Measurements from ENCODE around the gene ZSCAN10.
A peak's percentile ranks its signal among the peaks of the same experiment; 100 is the strongest.

The ZSCAN10 gene

DNA sequence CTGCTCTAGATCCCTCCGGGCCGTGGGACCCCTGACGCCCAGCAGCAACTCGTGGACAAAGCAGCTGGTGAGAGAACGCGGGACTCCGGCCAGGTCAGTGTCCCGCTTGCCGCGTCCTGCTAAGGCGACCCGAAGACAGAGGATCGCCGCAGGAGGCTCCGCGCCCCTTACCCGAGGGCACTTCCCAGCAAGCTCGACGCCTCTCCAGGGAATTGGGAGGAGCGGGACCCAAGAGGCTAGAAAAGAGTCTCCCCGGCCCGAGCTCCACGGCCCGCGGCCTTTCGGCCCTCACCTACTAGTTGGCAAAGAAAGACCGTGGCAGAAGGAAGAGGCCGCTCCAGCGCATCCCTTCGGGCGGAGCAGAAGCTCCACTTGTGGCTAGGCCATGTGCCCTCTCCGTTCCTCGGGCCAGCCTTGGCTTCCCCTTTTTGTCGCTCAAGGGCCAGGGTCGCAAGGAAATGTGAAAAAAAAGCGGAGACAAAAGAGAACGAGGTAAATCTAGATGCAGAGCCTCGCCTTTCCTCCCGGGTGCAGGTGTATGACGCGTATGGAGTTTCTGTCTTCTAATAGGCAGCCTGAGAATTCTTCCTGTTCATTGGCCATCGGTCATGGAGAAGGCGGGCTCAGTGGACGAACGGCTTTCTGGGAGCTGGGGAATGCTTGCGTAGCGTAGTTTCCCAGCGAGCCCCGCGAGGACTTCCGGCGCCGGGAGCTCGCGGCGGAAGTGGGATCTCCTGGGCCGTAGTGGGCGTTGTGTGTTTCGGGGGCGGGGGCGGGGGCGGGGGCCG is 35.4 kb upstream of the ZSCAN10 start, which contains the start of gene ZNF213:
TSS of gene ZNF213 (plus strand) at position 692 of the 788 bp plus-strand sequence. CDS start 2,252 bp downstream, outside the sequence.
- peak; percentile 87 for DNase-seq (ENCODE audit: low read depth)

GRCh38 chr16:3133844-3134243 is 34.8 kb upstream of the ZSCAN10 start:
- no peak for DNase-seq (ENCODE audit: low read depth)

DNA sequence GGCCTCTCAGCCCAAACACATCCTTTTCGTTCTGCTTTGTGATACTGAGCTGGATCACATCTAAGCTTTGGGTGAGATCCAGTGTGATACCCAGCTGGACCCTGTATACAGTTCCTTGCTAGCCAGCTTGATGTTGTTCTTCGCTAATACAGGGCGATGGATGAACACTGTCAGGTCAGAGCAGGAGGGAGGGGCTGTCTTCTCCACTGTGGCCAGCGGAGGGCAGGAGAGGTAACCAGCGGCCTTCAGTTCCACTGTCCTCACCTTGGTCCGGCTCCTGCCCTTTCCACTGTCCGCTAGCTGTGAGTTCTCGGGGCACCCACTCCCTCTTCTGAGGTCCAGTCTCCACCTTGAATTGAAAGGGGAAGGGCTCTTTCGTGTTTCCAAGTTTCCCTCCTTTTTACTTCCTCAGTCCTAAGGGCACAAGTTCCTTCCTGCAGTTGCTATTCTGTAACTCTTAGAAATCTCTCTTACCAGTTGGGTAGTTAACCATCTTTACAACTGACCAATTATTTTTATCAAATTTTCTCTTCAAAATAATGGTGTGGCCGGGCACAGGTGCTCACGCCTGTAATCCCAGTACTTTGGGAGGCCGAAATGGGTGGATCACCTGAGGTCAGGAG is 32.8 kb upstream of the ZSCAN10 start:
- peak; percentile 45 for DNase-seq (ENCODE audit: low read depth)

DNA sequence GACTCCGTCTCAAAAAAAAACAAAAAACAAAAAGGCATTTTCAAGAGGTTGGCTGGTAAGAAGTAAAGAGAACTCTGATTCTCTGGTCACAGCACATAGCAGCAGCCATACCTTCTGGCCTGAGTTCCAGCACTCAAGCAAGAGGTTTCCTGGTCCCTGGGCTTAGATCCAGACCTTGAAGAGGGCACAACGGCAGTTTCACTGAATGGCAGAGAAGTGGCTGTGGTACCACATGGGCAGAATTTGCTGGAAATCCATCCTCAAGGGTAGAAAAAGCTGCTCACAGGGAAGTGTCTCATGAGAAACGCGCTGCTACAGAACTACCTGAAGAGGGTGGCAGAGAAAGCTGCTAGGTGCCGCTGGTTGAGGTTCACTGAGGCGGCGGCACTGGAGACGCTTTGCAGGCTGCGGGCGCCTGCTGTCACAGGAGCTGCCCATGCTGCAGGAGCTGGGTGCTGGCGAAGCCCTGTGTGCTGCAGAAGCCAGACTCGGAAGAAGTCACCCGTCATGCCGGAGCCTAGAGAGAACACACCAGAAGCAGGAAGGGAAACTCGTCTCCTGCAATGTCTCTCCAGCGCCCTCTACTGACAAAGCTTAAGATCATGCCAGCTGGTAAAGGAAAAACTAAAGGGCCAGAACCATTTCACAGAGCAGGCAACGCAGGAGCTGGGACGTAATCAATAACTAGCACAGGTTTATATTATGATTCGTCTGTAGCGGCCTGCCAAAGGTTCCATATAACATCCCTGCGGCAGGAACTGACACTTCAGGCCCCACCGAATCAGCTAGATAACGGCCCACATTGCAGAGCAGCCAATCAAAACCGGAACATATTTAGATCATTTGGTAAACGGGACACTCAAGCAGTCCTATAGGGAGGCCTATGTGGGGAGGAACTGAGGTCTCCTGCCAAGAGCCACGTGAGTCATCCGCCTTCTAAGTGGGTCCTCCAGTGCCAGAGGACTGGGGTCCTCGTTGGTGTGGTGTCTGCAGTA is 30.3 kb upstream of the ZSCAN10 start:
- DNase-seq (ENCODE audit: low read depth) = peak; percentile 57

- no peak for DNase-seq (ENCODE audit: low read depth)
Measured at GRCh38 chr16:3127745-3128144, 28.7 kb upstream of the ZSCAN10 start.

GRCh38 chr16:3123986-3124886 is 25.1 kb upstream of the ZSCAN10 start:
- DNase-seq (ENCODE audit: low read depth) = peak; percentile 96

- DNase-seq (ENCODE audit: low read depth) = no peak
Measured at GRCh38 chr16:3122926-3123570, 24.0 kb upstream of the ZSCAN10 start.

GRCh38 chr16:3121851-3122467 is 22.9 kb upstream of the ZSCAN10 start:
- no peak for DNase-seq (ENCODE audit: low read depth)

GRCh38 chr16:3120435-3120834 is 21.3 kb upstream of the ZSCAN10 start:
- DNase-seq (ENCODE audit: low read depth) = no peak

GRCh38 chr16:3119701-3120408 is 20.8 kb upstream of the ZSCAN10 start:
- DNase-seq (ENCODE audit: low read depth) = no peak

DNA sequence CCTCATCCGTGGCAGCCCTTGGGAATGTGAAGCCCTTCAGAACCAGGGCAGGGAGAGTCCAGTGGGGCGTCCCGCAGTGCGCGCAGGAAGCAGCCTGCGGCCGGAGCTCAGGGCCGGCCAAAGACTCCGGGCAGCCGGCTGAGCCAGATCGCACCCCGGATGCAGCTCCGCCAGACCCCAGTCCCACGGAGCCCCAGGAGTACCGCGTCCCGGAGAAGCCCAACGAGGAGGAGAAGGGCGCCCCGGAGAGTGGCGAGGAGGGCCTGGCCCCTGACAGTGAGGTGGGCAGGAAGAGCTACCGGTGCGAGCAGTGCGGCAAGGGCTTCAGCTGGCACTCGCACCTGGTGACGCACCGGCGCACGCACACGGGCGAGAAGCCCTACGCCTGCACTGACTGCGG is 20.2 kb upstream of the ZSCAN10 start:
- no peak for DNase-seq (ENCODE audit: low read depth)

DNA sequence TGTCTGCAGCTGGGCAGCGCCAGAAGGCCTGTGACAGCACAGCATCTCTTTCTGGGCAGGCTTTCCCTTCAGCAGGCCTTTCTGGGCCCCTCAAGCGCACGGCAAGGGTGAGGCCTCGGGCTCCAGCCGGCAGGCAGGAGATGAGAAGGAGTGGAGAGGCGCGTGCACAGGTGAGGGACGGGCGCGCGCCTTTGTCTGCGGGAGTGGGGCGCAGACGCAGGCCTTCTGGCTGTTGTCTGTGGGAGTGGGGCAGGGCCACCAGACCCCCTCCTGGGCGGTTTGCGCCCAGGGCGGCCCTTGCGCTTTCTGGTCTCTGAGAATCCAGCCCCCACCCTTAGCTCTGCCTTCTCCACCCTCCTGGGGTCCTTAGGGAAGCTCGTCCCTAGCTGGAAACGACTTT is 19.8 kb upstream of the ZSCAN10 start:
- DNase-seq (ENCODE audit: low read depth) = no peak

DNA sequence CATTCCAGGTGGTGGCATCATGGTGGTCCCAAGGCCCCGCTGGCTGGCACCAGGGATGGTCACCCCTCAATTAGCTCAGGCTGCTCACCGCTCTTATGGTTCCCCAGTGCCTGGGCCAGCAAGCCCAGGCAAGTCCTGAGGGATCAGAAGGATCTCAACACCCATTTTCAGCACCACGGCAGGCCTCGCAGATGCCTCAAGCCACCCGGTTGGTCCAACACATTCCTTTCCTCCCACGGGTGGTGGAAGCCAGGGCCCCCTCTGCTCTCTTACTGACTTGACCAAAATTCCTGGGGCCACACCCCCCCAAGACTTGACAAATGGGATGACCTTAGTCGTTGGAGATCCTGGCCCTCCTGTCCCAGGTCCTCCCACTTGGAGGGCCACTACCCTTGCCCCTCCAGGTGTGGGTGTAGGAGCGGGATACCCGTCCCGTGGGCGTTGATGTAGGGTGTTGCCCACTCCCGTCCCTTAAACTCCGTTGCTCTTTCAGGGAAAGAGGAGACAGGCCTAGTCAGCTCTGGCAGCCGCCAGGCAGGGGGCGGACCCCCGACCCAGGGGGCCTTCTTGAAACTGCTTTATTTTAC is 19.2 kb upstream of the ZSCAN10 start:
- DNase-seq (ENCODE audit: low read depth) = no peak

- DNase-seq (ENCODE audit: low read depth) = no peak
Measured at GRCh38 chr16:3115561-3115960, 16.5 kb upstream of the ZSCAN10 start.

- DNase-seq (ENCODE audit: low read depth) = no peak
Measured at GRCh38 chr16:3115003-3115402, 15.9 kb upstream of the ZSCAN10 start.

- no peak for DNase-seq (ENCODE audit: low read depth)
Measured at GRCh38 chr16:3113765-3114479, 14.8 kb upstream of the ZSCAN10 start.

- no peak for DNase-seq (ENCODE audit: low read depth)
Measured at GRCh38 chr16:3112881-3113574, 13.9 kb upstream of the ZSCAN10 start.

All from activated T-cell treated with anti-CD3 and anti-CD28 coated beads for 48 hours (primary cell).